Activated T-helper 1 cell treated with anti-CD3 and anti-CD28 coated beads, Interleukin-2, amount 50 U/mL, for 16 hours (primary cell): ENCODE results near the gene TSC1.
"Not testable (repeated sequence)": the region's sequence is repeated elsewhere in the genome, so short reads cannot be mapped to it uniquely, and the experiment has no call there.

Experiments
- DNase-seq, 2 donors: peaks; one replicate each; pipeline ENCODE4 v3.0.0-alpha.2; 2020; ENCODE audit warnings: low read depth in 1 of 2, low spot score in 1 of 2

Gene TSC1

DNA sequence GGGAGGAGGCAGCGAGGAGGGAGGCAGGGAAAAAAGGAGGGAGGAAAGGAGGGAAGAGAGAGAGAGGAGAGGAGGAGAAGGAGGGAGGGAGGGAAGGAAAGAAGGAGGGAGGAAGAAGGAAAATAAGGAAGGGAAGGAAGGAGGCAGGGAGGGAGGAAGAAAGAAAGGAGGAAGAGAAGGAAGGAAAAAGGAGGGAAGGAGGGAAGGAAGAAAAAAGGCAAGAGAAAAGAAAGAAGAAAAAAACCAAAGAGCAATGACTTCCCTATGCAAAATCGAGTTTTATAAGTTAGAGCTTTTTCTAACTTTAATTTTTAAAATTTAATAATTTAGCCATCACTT lies 33.7 kb upstream of the TSC1 start:
- DNase-seq = no peak

DNA sequence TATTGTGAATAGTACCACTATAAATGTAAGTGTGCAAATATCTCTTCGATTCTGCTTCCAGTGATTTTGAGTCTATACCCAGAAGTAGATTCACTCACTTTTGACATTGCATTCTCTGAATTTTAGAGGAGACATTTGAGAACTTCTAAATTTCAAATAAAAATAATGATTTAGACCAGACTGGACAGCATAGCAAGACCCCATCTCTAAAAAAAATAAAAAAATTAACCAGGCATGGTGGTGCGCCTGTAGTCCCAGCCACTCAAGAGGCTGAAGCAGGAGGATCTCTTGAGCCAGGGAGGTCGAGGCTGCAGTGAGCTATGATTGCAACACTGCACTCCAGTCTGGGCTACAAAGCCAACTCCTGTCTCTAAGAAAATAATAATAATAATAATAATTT lies 32.2 kb upstream of the TSC1 start:
- DNase-seq = no peak

GRCh38 chr9:132975961-132976360 lies 31.5 kb upstream of the TSC1 start:
- no peak for DNase-seq

- DNase-seq = no peak
These were observed 29.3 kb upstream of the TSC1 start for GRCh38 chr9:132973713-132974112.

DNA sequence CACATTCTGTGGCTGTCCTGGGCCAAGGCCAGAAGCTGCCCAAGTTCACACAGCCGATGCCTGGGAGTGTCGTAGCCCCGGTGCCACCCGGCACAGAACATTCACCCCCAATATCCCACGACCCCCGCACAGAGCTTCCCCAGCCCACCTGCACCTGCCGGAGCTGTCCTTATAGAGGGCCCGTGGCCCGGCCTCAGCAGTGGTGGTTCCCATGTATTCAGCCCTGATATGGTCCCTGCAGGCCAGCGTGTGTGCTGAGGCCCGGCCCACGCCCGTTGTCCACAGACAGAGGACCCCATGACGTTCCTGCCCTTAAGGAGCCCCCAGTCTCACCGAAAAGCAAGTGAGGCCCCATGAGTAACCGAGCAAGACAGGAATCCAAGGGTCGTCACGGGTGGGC lies 28.8 kb upstream of the TSC1 start:
- DNase-seq = no peak

DNA sequence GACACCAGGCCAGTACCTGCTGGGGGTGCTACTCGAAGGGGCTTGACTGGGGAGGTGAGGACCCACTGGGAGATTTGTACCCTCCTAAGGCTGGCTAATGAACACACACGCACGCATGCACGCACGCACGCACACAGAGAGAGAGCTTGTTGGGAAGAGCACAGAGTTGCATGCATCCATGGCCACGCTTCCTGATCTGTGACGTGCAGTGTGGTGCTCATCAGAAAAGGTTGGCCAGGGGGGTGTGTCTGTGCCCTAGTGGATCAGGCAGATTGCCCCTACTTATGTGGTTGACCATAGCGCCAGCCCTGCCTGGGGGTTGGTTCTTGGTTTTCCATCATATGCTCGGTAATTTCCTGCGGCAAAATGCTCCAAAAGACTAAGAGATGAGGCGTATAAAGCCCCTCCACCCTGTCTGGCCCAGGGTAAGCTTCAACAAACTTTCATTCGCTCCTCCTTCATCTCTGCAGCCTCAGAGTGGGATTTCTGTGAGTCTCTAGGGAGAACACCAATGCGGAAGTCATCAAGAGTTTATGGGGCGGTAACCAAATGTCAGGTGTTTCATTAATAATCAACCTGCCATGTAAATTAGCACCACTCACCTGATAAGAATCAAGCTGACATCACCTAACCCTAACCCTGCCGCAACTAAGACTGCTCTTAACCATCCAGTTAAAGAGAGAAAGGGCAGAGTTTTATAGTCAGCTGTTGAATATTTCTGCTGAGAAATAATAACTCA lies 26.1 kb upstream of the TSC1 start:
- DNase-seq = no peak

GRCh38 chr9:132969783-132970182 lies 25.4 kb upstream of the TSC1 start:
- DNase-seq = no peak

DNA sequence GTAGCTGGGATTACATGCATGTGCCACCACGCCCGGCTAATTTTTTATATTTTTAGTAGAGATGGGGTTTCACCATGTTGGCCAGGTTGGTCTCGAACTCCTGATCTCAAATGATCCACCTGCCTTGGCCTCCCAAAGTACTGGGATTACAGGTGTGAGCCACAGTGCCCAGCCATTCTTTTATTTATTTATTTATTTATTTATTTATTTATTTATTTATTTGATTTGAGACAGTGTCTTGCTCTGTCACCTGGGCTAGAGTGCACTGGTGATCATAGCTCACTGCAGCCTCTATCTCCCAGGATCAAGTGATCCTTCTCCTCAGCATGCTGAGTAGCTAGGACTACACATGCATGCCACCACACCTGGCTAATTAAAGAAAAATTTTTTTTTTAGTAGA lies 23.5 kb upstream of the TSC1 start:
- DNase-seq = not testable (repeated sequence)

GRCh38 chr9:132965478-132965877 lies 21.1 kb upstream of the TSC1 start:
- DNase-seq = no peak

DNA sequence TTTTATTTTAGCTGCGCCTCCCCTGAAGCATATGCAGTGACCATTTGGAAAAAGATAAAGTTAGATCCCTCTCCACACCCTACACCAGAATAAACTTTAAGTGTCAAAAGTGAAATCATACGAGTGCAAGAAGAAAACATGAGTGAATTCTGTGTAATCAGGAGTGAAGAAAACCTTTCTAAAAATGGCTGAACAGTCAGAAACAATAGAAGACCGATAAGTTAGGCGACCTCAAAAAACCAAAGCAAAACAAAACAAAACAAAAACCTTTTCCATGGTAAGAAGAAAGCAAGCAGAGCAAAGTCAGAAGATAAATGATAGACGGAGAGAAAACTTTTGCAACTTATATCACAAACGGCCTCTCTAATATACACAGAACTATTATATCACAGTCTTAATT lies 16.6 kb upstream of the TSC1 start:
- no peak for DNase-seq

GRCh38 chr9:132957805-132958204 lies 13.4 kb upstream of the TSC1 start:
- DNase-seq = no peak

DNA sequence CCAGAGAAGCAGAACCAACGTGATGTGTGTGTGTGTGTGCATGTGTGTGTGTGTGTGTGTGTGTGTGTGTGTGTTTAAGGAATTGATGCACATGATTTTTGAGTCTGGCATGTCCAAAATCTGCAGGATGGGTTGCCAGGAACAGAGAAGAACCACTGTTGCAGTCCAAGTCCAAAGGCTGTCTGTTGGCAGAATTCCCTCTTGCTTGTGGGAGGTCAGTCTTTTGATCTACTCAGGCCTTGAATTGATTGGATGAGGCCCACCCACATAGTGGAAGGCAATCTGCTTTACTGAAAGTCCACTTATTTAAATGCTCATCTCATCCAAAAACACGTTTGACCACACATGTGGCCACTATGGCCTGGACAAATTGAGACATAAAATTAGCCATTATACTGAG lies 11.4 kb upstream of the TSC1 start:
- DNase-seq = no peak

- DNase-seq = no peak
These were observed 10.7 kb upstream of the TSC1 start for GRCh38 chr9:132955123-132955522.

DNA sequence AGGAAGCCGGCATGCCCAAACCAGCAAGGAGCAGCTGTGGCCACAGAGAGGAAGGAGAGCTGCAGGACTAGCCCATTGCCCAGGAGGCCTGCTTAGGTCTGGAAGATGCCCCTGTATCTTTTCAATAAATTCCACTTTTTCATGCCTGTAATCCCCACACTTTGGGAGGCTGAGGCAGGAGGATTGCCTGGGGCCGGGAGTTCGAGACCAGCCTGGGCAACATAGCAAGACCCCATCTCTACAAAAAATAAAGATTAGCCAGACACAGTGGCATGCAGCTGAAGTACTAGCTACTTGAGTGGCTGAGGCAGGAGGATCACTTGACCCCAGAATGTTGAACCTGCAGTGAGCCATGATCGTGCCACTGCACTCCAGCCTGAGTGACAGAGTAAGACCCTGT lies 5.3 kb upstream of the TSC1 start:
- no peak for DNase-seq

GRCh38 chr9:132948482-132949050 lies 4.2 kb upstream of the TSC1 start:
- no peak for DNase-seq

DNA sequence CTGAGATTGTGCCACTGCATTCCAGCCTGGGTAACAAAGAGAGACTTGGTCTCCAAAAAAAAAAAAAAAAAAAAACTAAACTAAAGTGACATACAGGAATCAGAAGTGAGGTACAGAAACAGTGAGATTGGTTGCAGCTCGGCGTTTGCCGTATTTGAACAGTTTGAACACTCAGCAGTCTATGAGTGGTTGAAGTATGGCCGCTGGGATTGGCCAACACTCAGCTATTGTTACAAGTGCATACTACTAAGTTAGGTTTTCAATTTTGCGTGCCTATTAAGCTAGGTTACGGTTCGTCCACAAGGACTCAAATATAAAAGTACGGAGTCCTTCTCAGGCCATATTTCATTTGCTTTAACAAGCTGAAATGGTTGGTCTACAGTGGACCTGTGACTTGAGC lies 3.3 kb upstream of the TSC1 start:
- DNase-seq = no peak

DNA sequence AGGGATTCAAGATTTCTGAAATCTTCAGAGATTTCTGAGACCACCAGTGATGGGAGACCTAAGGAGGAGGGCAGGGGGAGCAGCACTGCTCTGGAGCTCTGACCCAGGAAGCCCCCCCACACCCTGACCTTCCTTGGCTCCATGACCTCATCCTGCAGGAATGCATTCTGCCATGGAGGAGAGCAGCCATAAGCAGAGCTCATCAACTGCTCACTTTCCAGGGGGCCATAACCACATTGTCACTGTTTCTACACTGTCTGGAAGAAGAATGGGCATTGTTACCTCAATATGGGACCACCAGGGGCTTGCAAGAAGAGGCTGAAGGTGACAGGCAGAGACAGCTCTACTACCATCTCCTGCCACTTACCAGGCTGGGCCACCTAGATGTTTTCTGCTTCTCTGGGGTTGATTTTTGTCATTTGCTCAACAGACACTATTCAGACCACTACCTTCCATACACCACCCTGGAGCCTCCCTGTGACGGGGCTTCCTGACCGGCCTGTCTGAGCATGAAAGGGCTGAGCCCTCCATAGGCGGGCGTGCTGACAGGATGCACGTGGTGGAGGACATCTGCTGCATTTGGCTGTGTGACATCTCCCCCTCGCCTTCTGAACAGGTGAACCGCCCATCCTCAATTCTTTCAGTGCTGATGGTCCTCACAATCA lies 2.3 kb upstream of the TSC1 start:
- DNase-seq = no peak

DNA sequence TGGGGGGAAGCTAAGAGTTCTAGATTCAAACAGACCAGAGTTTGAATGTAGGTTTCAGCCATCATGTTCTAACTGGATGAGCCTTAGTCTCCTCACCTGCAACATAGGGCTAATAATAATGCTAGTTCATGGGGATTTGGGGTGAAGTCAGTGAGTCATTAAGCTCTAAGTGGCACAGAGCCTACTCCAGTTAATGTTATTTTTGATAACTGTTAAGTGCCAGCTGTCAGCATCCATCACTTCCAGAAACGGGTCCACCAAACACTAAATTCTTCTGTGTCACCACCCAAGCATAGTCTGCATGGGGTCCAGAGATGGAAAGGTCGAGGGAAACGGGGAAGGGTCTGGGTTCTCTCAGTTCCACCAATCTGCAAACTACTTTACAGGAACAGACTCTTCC lies 1.8 kb upstream of the TSC1 start:
- DNase-seq = no peak

DNA sequence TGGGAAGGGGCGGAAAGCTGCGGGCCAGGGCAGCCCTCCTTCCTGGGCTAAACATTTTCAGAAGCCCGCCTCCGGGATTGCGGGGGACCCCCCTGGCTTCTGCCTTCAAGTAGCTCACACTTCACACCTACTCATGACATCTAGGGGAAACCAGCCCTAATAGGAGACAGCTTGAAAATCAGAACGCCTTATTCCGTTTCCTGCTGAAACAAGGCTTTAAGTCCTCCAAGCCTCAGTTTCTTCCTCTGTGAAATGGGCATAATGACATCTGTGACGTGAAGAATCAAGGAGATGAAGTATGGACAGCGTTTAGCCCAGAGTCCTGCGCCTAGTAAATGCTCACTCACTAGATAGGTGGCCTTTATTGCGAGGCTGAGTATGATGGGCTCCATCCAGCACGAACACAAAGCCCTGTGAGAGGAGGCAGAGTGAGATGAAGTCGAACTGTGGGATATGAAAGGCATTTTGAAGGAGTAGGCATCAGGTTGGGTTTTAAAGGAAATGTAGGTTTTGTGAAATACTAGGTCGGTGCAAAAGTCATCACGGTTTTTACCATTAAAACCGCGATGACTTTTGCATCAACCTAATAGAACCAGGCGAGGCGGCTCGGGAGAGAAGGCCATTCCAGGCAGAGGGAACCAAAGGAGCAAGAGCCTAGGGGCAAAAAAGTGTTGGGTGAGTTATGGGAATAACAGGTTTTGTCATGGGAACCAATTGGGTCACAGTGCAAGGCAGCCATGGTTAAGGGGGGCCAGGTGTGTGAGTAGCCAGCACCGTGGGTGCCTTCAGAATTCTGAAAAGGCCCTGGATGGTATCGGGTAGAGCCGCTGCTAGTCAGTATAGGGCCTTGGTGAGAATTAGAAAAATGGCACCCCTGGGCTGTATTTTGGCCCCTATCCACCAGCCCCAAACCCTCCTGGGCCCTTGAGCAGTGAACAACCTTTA lies 1.0 kb upstream of the TSC1 start:
- DNase-seq = no peak

- no peak for DNase-seq
These were observed 644 bp downstream of the TSC1 start for GRCh38 chr9:132943651-132944293.

- no peak for DNase-seq
These were observed 1.8 kb downstream of the TSC1 start for GRCh38 chr9:132942541-132943182.
